NCI-H510A treated with DMSO at 0.1 percent for 48 hours (cell line): ENCODE data around the gene ELFN1.

Source experiments
- DNase-seq: peaks from one replicate; lab custom pipeline; 2025; lab: John Stamatoyannopoulos, UW

Gene ELFN1

GRCh38 chr7:1794888-1795542 lies 124.9 kb downstream of the ELFN1 start:
- no peak for DNase-seq
